ENCODE measurements around the gene CYP26C1.

The CYP26C1 gene

DNA sequence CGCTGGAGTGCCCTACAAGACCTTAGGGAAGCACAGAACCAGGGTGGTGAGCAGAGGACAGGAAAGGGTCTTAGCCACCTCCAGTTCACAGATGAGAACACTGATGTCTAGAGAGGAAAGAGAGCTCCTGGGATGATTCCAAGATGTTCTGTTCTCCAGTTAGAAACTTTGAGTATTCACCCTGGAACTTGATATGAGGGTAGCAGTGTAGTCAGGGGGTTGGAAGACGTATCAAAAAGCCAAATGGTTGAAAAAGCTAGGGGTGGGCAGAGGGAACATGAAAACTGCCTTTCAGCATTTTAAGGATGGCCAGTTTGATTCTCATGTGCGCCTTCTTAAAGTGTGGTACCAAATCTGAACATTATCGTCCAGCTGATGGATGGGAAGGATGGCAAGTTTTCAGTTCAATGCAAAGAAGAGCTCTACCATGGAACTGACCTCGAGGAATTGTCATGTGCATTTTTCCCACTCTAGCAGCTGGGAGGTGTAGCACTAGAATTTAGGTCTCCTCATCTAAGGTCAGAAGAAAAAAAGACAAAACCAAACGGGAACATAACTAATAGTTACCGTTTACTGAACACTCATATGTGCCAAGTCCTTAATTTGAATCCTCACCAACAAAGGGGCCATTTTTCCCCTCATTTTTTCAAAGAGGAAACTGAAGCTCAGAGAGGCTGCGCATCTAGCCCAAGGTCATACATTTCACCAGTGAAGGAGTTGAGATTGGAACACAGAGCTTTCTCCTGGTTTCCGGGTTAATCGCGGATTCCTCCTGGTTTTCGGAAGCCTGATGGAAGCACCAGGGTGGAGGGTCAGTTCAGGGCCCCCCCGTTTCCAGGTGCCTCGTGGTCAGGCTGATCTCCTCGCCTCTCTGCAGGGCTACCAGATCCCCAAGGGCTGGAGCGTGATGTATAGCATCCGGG, 7.1 kb downstream of the CYP26C1 start:
- peaks cover 74 to 84% (median 77%) of the 10 kb centered on the region in 11 experiments for H3K27me3 ChIP-seq
- H4K20me1 ChIP-seq, result peaks cover 0 to 60% (median 20%) of the 10 kb centered on the region in 11 experiments; a peak in 15 of 22 replicates
- H3K27ac ChIP-seq, result no peak overlapping the region
- peak overlapping the region; percentile 14 to 57 (median 40); a peak in 18 of 22 replicates for H3K4me2 ChIP-seq
- peaks cover 0 to 11% (median 6%) of the 10 kb centered on the region in 10 experiments; a peak in 9 of 20 replicates for H3K4me1 ChIP-seq
- H3K9ac ChIP-seq, result no peak overlapping the region
- peaks cover 0 to 5% (median 2%) of the 10 kb centered on the region in 11 experiments; a peak in 11 of 22 replicates for H3K36me3 ChIP-seq
- H3K9me3 ChIP-seq (replicated peaks in 1 of 11), result peaks cover 4 to 10% (median 6%) of the 10 kb centered on the region in 11 experiments
- TF ChIP-seq Cebpa-rat (IDR thresholded peaks at IDR 0.05), result no peak
- H3K4me3 ChIP-seq, result peak overlapping the region in 4 of 10 experiments; percentile 14 to 44 (median 32); a peak in 5 of 20 replicates

DNA sequence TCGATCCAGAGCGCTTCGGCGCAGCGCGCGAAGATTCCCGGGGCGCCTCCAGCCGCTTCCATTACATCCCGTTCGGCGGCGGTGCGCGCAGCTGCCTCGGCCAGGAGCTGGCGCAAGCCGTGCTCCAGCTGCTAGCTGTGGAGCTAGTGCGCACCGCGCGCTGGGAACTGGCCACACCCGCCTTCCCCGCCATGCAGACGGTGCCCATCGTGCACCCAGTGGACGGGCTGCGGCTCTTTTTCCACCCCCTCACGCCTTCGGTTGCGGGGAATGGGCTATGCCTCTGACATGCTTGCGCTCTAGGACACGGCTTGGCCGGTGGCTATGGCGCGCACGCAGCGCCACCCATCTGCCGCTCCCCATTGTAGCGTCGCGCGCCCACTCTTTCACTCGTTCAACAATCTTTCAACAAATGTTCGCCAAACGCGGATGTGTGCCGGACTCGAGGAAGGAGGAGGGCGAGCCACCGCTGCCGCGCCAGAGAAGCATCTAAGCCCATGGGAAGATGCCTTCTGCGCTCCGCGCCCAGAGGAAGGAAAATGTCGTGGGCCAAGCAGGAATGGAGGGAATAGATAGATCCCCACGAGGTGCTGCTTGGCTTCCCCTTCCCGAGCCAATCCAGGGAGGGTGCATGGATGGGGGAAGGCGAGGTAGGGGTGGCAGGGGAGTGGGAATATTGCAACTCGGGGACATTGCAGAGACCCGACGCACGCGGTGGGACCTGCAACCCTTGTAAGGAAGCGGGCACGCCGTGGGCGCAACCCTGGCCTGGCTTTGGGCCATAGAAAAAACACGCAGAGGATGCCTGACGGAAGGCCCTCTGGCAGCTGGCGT, 8.0 kb downstream of the CYP26C1 start:
- Histone ChIP-seq H3K4me1 (peaks cover 8 to 20% (median 13%) of the 10 kb centered on the region in 10 experiments; a peak in 15 of 20 replicates), H3K4me3 (peak overlapping the region in 4 of 10 experiments; percentile 14 to 44 (median 32); a peak in 5 of 20 replicates), H3K27me3 (peaks cover 83 to 93% (median 86%) of the 10 kb centered on the region in 11 experiments), H3K4me2 (peak overlapping the region; percentile 14 to 57 (median 40); a peak in 18 of 22 replicates), H3K9me3 (replicated peaks in 1 of 11) (peaks cover 0 to 3% (median 0%) of the 10 kb centered on the region in 11 experiments; a peak in 1 of 22 replicates), H4K20me1 (peaks cover 0 to 69% (median 26%) of the 10 kb centered on the region in 11 experiments; a peak in 15 of 22 replicates), H3K27ac (no peak overlapping the region), H3K36me3 (no peaks in the 10 kb centered on the region; a peak in 1 of 22 replicates), H3K9ac (no peak overlapping the region)
- no peak for TF ChIP-seq Cebpa-rat (IDR thresholded peaks at IDR 0.05)

DNA sequence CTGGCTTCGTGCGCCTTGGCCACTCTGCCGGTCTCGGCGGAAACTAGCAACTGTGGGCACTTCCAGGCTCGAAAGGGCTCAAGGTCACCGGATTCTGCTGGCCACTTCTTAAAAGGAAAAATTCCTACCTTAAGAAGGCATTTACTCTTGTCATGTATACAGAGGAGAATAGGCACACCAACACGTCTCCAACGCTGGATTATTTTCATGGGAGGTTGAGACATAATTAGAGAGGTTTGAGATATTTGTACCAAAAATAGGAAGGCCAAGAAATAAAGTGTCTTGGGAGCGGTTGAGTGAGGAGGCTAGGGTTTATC, 8.6 kb downstream of the CYP26C1 start:
- Histone ChIP-seq H3K36me3 (no peaks in the 10 kb centered on the region), H3K4me1 (peaks cover 10 to 24% (median 15%) of the 10 kb centered on the region in 10 experiments; a peak in 16 of 20 replicates), H3K4me3 (no peak overlapping the region), H3K4me2 (no peak overlapping the region), H3K9me3 (replicated peaks in 1 of 11) (peaks cover 0 to 3% (median 0%) of the 10 kb centered on the region in 11 experiments; a peak in 1 of 22 replicates), H3K27ac (no peak overlapping the region), H3K27me3 (peaks cover 89 to 98% (median 92%) of the 10 kb centered on the region in 11 experiments), H3K9ac (no peak overlapping the region), H4K20me1 (peaks cover 0 to 70% (median 26%) of the 10 kb centered on the region in 11 experiments; a peak in 15 of 22 replicates)
- TF ChIP-seq Cebpa-rat (IDR thresholded peaks at IDR 0.05), result no peak

DNA sequence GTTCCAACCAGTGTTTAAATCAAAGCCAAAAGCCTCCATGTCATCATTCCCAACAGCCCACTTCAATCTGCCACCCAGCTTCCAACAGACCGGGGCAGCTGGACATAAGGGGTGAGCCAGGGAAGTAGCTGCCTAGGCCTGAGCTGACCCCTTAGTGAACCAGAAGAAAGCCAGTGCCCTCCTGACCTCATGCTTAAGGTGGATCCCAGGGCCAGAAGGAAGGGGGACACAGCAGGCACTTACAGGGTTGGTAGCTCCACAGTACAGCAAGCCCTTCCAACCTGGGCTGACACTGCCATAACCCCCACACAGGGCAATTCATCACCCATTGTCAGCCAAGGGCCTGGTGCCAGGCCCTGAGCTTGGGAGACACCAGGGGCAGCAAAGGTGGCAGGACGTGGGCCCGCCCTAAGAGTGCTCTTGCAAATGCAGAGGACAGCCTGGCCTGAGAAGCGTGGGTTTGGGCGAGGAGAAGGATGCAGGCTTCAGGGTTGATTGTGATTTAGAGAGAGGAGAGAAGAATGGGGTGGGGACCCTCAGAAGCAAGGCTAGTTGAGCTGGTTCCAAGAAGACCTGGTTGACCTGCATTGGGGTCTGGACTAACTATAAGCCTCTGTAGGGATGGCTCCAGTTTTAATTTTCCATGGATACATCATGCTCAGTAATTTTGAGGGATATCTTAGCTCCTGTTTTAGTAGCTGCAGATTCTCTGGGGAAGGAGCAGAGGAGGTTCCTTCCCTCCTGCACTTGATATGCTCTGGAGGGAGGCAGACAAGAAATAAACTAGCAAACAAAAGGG, 10.0 kb downstream of the CYP26C1 start:
- Histone ChIP-seq H3K4me1 (peaks cover 10 to 28% (median 21%) of the 10 kb centered on the region in 10 experiments; a peak in 16 of 20 replicates), H4K20me1 (peaks cover 0 to 77% (median 22%) of the 10 kb centered on the region in 11 experiments; a peak in 15 of 22 replicates), H3K27me3 (peaks cover 98 to 100% (median 99%) of the 10 kb centered on the region in 11 experiments), H3K9ac (no peak overlapping the region), H3K36me3 (no peaks in the 10 kb centered on the region), H3K9me3 (replicated peaks in 1 of 11) (peaks cover 0 to 5% (median 0%) of the 10 kb centered on the region in 11 experiments; a peak in 4 of 22 replicates), H3K4me3 (no peak overlapping the region), H3K4me2 (no peak overlapping the region), H3K27ac (no peak overlapping the region)
- no peak for TF ChIP-seq Cebpa-rat (IDR thresholded peaks at IDR 0.05)

DNA sequence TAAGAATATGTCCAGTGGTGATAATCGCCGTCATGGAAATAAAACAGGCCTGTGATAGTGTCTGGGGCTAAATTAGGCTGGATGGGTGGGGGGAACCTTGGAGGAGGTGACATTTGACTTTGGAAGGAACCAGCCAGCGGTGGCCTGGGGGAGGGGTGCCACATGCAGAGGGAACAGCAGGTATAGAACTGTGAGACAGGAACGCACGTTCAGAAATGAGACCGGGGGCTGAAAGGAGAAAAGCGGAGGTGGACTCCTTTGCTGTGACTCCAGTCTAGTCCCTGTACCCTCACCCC, 10.5 kb downstream of the CYP26C1 start:
- no peak overlapping the region for H3K9ac ChIP-seq
- H3K4me1 ChIP-seq, result peaks cover 10 to 28% (median 21%) of the 10 kb centered on the region in 10 experiments; a peak in 16 of 20 replicates
- H3K27me3 ChIP-seq, result peaks cover 94 to 100% (median 98%) of the 10 kb centered on the region in 11 experiments
- H3K27ac ChIP-seq, result no peak overlapping the region
- no peaks in the 10 kb centered on the region for H3K36me3 ChIP-seq
- H3K4me2 ChIP-seq, result no peak overlapping the region
- H3K9me3 ChIP-seq (replicated peaks in 1 of 11), result peaks cover 0 to 5% (median 0%) of the 10 kb centered on the region in 11 experiments; a peak in 4 of 22 replicates
- H3K4me3 ChIP-seq, result no peak overlapping the region
- H4K20me1 ChIP-seq, result peaks cover 0 to 72% (median 22%) of the 10 kb centered on the region in 11 experiments; a peak in 15 of 22 replicates
- TF ChIP-seq Cebpa-rat (IDR thresholded peaks at IDR 0.05), result no peak

DNA sequence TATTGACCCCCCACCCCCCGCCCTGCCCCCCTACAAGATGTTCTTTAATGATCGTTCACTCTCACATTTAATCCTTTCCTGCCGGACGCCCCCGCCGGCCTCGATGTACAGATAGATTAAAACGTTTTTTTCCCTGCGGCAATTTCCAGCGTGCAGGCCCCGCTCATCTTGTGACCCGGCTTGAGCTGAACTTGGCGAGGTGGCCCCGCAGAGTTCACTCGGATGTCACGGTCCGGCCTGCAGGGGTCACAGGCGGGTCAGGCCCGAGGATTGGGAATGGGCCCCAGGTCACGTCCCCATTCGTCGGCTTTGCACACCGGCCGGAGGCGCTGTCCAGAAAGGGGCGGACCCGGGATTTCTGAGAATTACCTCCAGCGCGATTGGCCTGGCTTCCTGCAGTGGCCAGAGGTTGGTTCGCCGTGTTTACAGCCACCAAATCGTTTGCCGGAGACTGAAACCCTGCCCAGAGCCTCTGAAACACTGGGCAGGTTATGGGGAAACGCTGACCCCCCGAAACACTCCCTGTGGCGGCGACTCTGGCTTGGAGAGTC, 11.2 kb downstream of the CYP26C1 start:
- no peak for TF ChIP-seq Cebpa-rat (IDR thresholded peaks at IDR 0.05)
- Histone ChIP-seq H3K36me3 (no peaks in the 10 kb centered on the region), H3K4me2 (peak overlapping the region in 1 of 11 experiments; percentile 7; a peak in 1 of 22 replicates)

DNA sequence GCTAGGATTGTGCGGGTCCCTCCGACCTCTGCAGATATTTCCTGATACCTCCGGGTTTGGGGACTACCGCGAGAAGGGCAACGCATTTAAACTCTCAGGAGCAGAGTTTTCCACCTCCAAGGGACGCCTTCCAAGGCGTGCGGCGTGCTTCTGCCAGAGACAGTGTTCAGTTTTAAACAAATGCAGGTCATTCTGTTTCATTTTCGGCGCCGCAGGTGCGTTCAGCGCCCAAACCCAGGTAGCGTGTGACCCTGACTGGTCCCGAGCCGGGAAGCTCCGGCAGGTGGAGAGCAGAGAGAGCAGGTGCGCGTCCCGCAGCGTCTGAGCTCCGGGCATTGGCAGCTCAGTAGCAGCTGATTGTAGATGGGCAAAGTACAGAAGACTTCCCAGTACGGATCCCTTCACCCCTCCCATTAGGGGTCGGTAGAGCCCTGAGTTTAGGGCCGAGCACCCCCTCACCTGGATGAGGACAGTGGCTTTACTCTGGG, 11.7 kb downstream of the CYP26C1 start:
- 0 out of 22 replicates have a peak overlapping the region, but pooled peaks of 1 of the 11 experiments have one; percentile 7 for H3K4me2 ChIP-seq
- peaks cover 0 to 64% (median 22%) of the 10 kb centered on the region in 11 experiments; a peak in 15 of 22 replicates for H4K20me1 ChIP-seq
- peaks cover 83 to 93% (median 87%) of the 10 kb centered on the region in 11 experiments for H3K27me3 ChIP-seq
- H3K36me3 ChIP-seq, result no peaks in the 10 kb centered on the region
- no peak overlapping the region for H3K9ac ChIP-seq
- H3K27ac ChIP-seq, result no peak overlapping the region
- H3K4me1 ChIP-seq, result peaks cover 10 to 28% (median 21%) of the 10 kb centered on the region in 10 experiments; a peak in 16 of 20 replicates
- no peak for TF ChIP-seq Cebpa-rat (IDR thresholded peaks at IDR 0.05)
- H3K4me3 ChIP-seq, result 0 out of 20 replicates have a peak overlapping the region, but pooled peaks of 1 of the 10 experiments have one; percentile 75
- peaks cover 0 to 5% (median 0%) of the 10 kb centered on the region in 11 experiments; a peak in 4 of 22 replicates for H3K9me3 ChIP-seq (replicated peaks in 1 of 11)

More for the DNA sequence above, 11.2 kb downstream of the CYP26C1 start:
- H3K9me3 ChIP-seq (replicated peaks in 1 of 11), result peaks cover 0 to 5% (median 0%) of the 10 kb centered on the region in 11 experiments; a peak in 4 of 22 replicates
- peaks cover 10 to 28% (median 21%) of the 10 kb centered on the region in 10 experiments; a peak in 16 of 20 replicates for H3K4me1 ChIP-seq
- no peak overlapping the region for H3K4me3 ChIP-seq
- H3K27me3 ChIP-seq, result peaks cover 88 to 96% (median 92%) of the 10 kb centered on the region in 11 experiments
- H4K20me1 ChIP-seq, result peaks cover 0 to 69% (median 22%) of the 10 kb centered on the region in 11 experiments; a peak in 15 of 22 replicates
- no peak overlapping the region for H3K27ac ChIP-seq
- no peak overlapping the region for H3K9ac ChIP-seq
